OCI-M2 (cell line): ENCODE measurements around the gene PODXL2.

Experiments
- DNase-seq: peaks from one replicate; lab custom pipeline; 2025; ENCODE audit not compliant: unreplicated experiment; lab: John Stamatoyannopoulos, UW

Gene PODXL2

GRCh38 chr3:127628426-127628787 lies 578 bp upstream of the PODXL2 start:
- no peak for DNase-seq

DNA sequence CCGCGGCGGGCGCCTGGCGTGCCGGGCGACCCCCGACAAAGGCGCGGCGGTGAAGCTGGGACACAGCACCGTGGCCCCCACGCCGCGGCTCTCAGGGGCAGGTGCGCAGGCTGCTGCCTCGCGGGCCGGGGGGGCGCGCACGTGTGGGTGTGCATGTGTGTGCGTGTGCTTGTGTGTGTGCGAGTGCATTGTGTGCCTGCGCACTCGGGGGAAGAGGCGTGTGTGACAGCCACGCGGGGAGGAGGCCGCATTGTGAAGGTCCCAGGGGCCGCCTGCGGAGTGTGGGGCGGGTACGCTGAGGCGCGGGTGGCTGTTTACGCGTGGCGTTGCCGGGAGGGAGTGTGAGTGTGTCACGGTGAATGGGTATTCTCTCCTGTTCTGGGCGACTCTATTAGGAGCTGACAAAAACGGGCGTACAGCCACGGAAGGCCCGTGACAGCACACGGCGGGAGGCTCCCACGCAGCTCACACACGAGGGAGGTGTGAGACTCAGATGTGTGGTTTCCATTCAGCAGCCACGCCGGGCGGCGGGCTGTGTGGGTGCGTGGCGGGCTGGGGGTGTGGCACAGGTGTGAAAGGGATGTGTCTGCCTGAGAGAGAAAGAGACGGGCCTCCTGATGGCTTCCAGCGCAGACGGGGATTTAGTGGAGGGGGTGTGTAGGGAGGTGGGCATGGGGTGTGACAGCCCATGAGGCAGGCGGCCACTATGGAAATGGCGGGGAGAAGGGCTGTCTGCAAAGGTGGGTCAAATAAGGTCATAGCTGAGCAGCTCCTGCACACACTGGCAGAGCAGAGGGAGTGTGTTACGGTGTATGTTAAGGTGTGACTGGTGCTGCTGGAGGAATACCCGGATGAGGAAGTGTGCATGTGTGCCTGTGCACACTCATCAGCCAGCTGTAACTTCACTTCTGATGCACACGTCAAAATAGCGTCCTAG lies 750 bp downstream of the PODXL2 start:
- no peak for DNase-seq

DNA sequence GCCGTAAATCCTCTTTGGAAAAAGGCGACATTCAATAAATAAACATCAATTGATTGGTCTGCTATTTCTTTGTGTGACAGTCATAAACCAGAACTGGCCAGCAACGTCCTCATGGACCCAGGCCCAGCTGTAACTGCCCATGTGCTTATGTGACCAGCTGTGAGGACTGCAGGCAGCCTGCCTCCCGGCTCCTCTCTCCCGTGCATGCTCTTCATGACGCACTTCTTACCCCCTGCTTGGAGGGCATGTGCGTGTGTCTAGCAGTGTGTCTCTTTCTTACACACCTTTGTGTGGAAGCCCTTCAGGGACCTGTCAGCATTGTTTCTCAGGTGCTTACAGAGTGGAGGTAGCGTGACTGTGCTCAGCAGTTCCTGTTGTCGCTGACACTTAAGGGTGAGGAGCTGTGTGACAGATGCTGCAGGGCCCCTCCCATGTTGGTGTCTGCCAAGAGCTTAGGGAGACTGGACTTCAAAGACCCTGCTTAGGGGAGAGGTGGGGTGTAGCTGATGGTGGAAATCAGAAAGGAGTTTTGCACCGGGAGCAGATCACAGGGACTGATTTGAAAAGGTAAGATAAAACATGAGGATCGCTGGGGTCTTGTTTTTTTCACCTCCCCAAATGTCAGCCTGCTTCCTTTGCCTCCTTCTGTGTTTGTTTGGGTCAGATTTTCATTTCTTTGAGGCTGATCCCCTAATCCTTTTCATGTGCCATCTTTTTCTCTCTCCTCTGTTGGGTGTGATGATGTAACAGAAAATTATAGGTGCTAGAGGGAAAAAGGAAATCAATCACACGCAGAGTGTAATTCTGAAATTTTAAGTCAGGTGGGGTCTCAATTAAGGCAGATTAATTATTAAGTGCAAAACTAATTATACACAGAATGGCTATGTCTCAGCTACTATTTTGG lies 2.1 kb downstream of the PODXL2 start:
- DNase-seq: no peak

- no peak for DNase-seq
These were observed 3.2 kb downstream of the PODXL2 start for GRCh38 chr3:127632035-127632820.

DNA sequence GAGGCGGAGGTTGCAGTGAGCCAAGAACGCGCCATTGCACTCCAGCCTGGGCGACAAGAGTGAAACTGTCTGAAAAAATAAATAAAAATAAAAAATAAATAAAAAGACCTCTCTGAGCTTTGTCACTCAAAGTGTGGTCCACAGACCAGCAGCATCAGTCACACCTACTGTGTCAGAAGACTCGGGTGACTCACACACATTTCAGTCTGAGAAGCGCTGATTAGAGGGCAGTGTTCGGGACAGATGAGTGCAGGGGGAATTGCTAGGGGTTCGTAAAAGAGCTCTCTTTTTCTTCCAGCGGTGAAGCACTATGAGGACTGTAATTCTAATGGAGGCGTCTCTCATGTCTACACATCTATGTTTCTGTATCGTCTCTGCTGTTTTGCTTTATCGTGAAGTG lies 5.7 kb downstream of the PODXL2 start:
- DNase-seq: no peak

- no peak for DNase-seq
These were observed 8.6 kb downstream of the PODXL2 start for GRCh38 chr3:127637546-127637945.

DNA sequence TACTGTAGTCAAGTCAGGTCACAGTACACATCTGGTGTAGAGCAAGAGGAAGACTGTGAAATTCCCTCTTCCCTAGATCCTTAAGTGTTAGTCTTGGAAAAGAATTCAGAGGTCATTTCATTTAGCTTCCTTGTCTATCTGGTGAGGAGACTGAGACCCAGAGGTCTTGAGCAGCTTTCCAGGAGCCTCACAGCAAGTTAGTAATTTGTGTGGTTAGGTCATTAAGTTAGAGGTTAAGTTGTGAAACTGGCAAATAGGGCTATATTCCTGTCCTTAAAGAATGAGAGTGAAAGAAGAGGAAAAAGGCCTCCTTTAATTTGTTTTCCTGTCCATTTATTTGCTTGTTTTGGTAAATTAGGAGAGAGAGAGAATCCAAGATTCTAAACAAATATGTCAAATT lies 9.0 kb downstream of the PODXL2 start:
- DNase-seq: no peak

- DNase-seq: no peak
These were observed 10.4 kb downstream of the PODXL2 start for GRCh38 chr3:127639173-127640041.

DNA sequence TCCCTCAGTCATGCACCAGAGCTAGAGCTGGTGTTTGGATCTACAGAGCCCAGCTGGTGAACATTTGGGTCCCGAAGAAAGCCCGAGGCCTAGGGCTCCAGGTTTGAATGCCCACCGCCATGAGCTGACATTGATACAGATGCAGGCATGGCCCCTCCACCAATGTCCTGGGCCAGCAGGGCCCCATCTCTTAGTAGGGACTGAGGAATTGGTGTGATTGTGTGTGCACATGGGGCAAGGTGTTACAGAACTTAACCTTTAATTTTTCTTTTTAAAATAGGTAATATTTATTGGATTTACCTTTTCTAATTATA lies 11.0 kb downstream of the PODXL2 start:
- DNase-seq: no peak

DNA sequence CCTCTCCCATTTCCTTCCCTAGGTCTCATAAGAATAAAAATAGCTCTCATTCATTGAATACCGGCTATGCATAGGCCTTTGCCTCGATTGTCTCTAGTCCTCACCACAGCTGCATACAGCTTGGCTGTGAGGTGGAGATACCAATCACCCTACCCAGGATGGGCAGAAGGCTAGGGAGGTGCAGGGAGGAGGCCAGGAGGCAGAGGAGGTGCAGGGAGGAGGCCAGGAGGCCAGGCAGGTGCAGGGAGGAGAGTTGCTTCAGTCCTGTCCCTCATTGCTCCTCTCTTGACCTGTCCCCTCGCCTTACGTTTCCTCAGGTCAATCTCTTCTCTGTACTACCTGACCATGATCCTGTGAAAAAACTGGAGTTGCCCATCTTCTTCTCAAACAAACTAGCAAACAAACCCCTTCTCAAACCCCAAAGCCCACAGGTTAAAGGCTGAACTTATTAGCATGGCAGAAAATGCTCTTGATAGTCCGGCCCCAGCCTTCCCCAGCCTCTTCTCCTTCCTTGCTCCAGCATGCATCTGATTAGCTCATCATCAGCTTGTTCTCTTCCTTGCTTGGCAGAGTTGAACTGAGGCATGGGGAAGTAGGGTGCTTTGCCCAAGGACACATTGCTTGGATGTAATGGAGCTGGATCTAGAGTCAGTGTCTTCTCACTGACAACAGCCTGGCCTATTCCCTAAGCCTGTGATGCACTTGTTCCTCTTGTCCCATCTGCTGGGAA lies 15.8 kb downstream of the PODXL2 start:
- no peak for DNase-seq

- no peak for DNase-seq
These were observed 16.5 kb downstream of the PODXL2 start for GRCh38 chr3:127645371-127646015.

DNA sequence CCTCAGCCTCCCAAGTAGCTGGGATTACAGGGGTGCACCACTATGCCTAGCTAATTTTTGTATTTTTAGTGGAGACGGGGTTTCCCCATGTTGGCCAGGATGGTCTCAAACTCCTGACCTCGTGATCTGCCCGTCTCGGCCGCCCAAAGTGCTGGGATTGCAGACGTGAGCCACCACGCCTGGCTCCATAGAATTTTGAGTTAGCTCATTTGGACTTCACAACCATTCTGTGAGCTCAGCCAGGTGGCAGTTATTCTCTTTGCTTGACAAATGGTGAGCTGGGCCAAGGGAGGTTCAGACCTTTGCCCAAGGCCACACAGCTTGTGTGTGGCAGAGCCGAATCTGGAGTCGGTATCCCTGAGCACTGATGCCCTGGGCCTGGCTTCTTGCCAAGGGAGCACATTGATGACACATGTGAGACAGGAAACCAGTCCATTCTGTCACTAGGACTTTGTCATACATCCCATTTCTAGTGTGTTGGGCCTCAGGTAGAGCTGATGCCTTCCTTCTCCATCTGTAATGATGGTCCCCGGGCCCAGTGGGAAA lies 17.6 kb downstream of the PODXL2 start:
- no peak for DNase-seq

GRCh38 chr3:127647166-127647844 lies 18.3 kb downstream of the PODXL2 start:
- no peak for DNase-seq

- DNase-seq: no peak
These were observed 18.8 kb downstream of the PODXL2 start for GRCh38 chr3:127647845-127648204.

DNA sequence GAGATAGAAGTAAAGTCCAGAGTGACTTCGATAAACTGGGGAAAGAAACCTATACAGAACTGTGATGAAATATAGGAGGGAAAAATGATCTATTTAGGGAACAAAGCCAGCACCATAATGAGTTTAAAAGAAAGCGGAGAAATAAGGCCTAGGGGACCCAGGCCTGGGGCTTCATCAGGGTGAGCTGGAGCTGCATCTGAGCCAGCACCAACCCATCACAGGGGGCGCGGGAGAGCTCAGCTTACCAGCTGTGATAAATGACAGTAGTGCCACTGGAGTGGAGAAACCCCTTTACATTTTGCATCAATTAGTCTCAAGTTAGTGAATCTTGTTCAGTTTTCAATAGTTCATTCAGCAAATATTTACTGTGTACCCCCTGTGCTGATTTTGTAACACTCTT lies 21.3 kb downstream of the PODXL2 start:
- DNase-seq: no peak

DNA sequence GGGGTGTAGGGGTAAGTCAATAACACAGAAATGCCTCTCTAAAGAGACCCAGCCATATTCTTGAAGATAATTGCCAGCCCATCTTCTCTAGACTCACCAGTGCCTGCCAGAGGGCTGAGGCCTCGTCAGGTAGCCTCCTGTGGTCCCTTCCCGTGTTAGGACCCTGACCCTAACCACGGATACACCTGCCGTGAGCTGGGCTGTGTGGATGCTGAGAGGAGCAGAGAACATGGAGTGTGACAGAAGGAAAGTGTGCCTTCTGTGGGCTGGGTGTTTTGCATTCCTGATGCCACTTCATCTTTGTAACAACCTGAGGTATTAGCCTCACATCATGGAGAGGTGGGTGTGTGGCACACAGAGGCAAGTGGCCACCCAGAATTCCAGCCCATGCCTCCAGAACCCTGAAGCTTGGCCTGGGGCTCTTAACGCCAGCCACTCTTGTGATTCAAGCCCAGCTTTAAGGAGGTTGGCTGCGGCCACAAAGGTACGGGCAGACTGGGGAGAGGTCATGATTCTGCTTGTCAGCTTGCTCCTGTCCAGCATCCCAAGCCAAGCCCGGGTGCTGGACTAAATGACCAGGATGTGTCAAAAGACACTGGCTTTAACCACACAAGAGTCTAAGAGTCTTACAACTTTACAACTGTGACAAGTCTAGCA lies 22.7 kb downstream of the PODXL2 start:
- DNase-seq: no peak

GRCh38 chr3:127652246-127652995 lies 23.4 kb downstream of the PODXL2 start:
- DNase-seq: no peak
